MM.1S (cell line): ENCODE data around the gene PHF21A.

Experiments used
- DNase-seq: peaks from one replicate; pipeline ENCODE4 v3.0.0-alpha.2; 2015
- H2AFZ ChIP-seq: fragments of 300-600 bp; sonication (generic); 2 replicates; pipeline ENCODE4 v1.6.0; 2016; ENCODE audit warnings: antibody characterized with exemption, low read length
- H3F3A ChIP-seq: fragments of 300-600 bp; sonication (generic); 2 replicates; pipeline ENCODE4 v1.6.1; 2016; ENCODE audit warnings: mild to moderate bottlenecking, antibody characterized with exemption, low read length, moderate library complexity, mixed read lengths; ENCODE audit not compliant: insufficient read depth
- H3K27ac ChIP-seq: fragments of 300-600 bp; sonication (generic); 2 replicates; pipeline ENCODE4 v1.5.1; 2016; ENCODE audit warnings: mild to moderate bottlenecking, low read length
- H3K27me3 ChIP-seq: fragments of 300-600 bp; sonication (generic); replicated peaks from 2 replicates; pipeline ENCODE4 v1.6.0; 2016; ENCODE audit warnings: low read length; ENCODE audit not compliant: insufficient read depth
- H3K36me3 ChIP-seq: fragments of 300-600 bp; sonication (generic); replicated peaks from 2 replicates; pipeline ENCODE4 v1.6.1; 2016; ENCODE audit warnings: mild to moderate bottlenecking, low read length, mixed read lengths; ENCODE audit not compliant: insufficient read depth
- H3K4me1 ChIP-seq: fragments of 300-600 bp; sonication (generic); 2 replicates; pipeline ENCODE4 v1.6.1; 2016; ENCODE audit warnings: low read length, mixed read lengths
- H3K4me2 ChIP-seq: fragments of 300-600 bp; sonication (generic); 2 replicates; pipeline ENCODE4 v1.6.0; 2016; ENCODE audit warnings: low read depth, low read length
- H3K4me3 ChIP-seq: fragments of 300-600 bp; sonication (generic); 2 replicates; pipeline ENCODE4 v1.5.1; 2016; ENCODE audit warnings: low read length, mixed read lengths
- H3K79me2 ChIP-seq: fragments of 300-600 bp; sonication (generic); 2 replicates; pipeline ENCODE4 v1.6.1; 2016; ENCODE audit warnings: mixed run types, low read length, mixed read lengths
- H3K9ac ChIP-seq: fragments of 300-600 bp; sonication (generic); 2 replicates; pipeline ENCODE4 v1.6.1; 2016; ENCODE audit warnings: low read length, mixed read lengths
- H3K9me2 ChIP-seq: fragments of 300-600 bp; sonication (generic); replicated peaks from 2 replicates; pipeline ENCODE4 v1.6.1; 2016; ENCODE audit warnings: mild to moderate bottlenecking, low read length, mixed read lengths; ENCODE audit not compliant: insufficient read depth
- H3K9me3 ChIP-seq: fragments of 300-600 bp; sonication (generic); replicated peaks from 2 replicates; pipeline ENCODE4 v1.6.1; 2016; ENCODE audit warnings: mild to moderate bottlenecking, low read length, mixed read lengths; ENCODE audit not compliant: insufficient read depth
- H4K20me1 ChIP-seq: fragments of 300-600 bp; sonication (generic); 2 replicates; pipeline ENCODE4 v1.6.1; 2016; ENCODE audit warnings: mild to moderate bottlenecking, low read length, moderate library complexity, mixed read lengths; ENCODE audit not compliant: insufficient read depth
- CTCF ChIP-seq: fragments of 300-600 bp; sonication (generic); IDR thresholded peaks from 2 replicates; pipeline ENCODE4 v1.5.1; 2016; ENCODE audit warnings: antibody characterized with exemption, low read length, mixed read lengths
- EZH2 ChIP-seq: fragments of 300-600 bp; sonication (generic); optimal IDR thresholded peaks from 2 replicates; pipeline ENCODE3; 2017; ENCODE audit warnings: low read depth, mild to moderate bottlenecking, antibody characterized with exemption, low read length, mixed read lengths
- EZH2phosphoT487 ChIP-seq: fragments of 300-600 bp; sonication (generic); IDR thresholded peaks from 2 replicates; pipeline ENCODE4 v1.6.1; 2018; ENCODE audit warnings: antibody characterized with exemption, low read length

The PHF21A gene

GRCh38 chr11:45961751-45962240 is 159.5 kb downstream of the PHF21A start:
- Histone ChIP-seq H3K4me3 (no peak overlapping the region), H3K4me2 (no peak overlapping the region), H3F3A (no peaks in the 10 kb centered on the region), H3K36me3 (0 out of 2 replicates have a peak, but pooled peaks cover 3% of the 10 kb centered on the region), H3K27ac (no peak overlapping the region), H3K9me2 (no peaks in the 10 kb centered on the region), H3K4me1 (no peaks in the 10 kb centered on the region), H3K9ac (no peak overlapping the region), H4K20me1 (no peaks in the 10 kb centered on the region), H2AFZ (no peak overlapping the region), H3K9me3 (no peaks in the 10 kb centered on the region), H3K27me3 (no peaks in the 10 kb centered on the region), H3K79me2 (no peaks in the 10 kb centered on the region)
- no peak for TF ChIP-seq EZH2phosphoT487
- TF ChIP-seq EZH2: no peak
- TF ChIP-seq CTCF: no peak
- DNase-seq: no peak

- H3F3A ChIP-seq: no peaks in the 10 kb centered on the region
- TF ChIP-seq EZH2 (no peak), CTCF (no peak), EZH2phosphoT487 (no peak)
- 0 out of 2 replicates have a peak, but pooled peaks cover 3% of the 10 kb centered on the region for H3K36me3 ChIP-seq
- no peaks in the 10 kb centered on the region for H3K9me3 ChIP-seq
- no peak overlapping the region for H2AFZ ChIP-seq
- H3K27ac ChIP-seq: no peak overlapping the region
- no peaks in the 10 kb centered on the region for H3K79me2 ChIP-seq
- H3K9me2 ChIP-seq: no peaks in the 10 kb centered on the region
- no peak overlapping the region for H3K4me3 ChIP-seq
- no peaks in the 10 kb centered on the region for H4K20me1 ChIP-seq
- no peak overlapping the region for H3K9ac ChIP-seq
- no peaks in the 10 kb centered on the region for H3K4me1 ChIP-seq
- no peaks in the 10 kb centered on the region for H3K27me3 ChIP-seq
- no peak for DNase-seq
- no peak overlapping the region for H3K4me2 ChIP-seq
These were observed 160.7 kb downstream of the PHF21A start for GRCh38 chr11:45960387-45961095.

- H3K9ac ChIP-seq: no peak overlapping the region
- no peaks in the 10 kb centered on the region for H3K27me3 ChIP-seq
- H3K9me3 ChIP-seq: no peaks in the 10 kb centered on the region
- H2AFZ ChIP-seq: no peak overlapping the region
- H3K27ac ChIP-seq: no peak overlapping the region
- no peak for TF ChIP-seq CTCF
- no peak for TF ChIP-seq EZH2
- TF ChIP-seq EZH2phosphoT487: no peak
- H3K79me2 ChIP-seq: no peaks in the 10 kb centered on the region
- H3F3A ChIP-seq: no peaks in the 10 kb centered on the region
- H4K20me1 ChIP-seq: no peaks in the 10 kb centered on the region
- no peaks in the 10 kb centered on the region for H3K4me1 ChIP-seq
- no peak overlapping the region for H3K4me3 ChIP-seq
- H3K9me2 ChIP-seq: no peaks in the 10 kb centered on the region
- no peak overlapping the region for H3K4me2 ChIP-seq
- H3K36me3 ChIP-seq: 0 out of 2 replicates have a peak, but pooled peaks cover 3% of the 10 kb centered on the region
- DNase-seq: no peak
These were observed 161.4 kb downstream of the PHF21A start for GRCh38 chr11:45959851-45960250.
